Measurements from ENCODE around the gene MBOAT1.

DNA sequence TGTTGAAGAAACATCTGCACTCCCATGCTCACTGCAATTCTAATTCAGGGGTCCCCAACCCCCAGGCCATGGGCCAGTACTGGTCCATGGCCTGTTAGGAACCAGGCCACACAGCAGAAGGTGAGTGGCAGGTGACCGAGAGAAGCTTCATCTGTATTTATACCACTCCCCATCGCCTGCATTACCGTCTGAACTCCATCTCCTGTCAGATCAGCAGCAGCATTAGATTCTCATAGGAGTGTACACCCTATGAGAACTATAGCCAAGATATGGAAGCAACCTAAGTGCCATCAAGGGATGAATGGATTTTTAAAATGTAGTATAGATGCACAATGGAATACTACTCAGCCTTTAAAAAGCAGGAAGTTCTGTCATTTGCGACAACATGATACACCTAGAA is 53.2 kb downstream of the MBOAT1 start:
- no peak for TF ChIP-seq RXRA (IDR thresholded peaks at IDR 0.05; ENCODE audit: borderline replicate concordance, low read depth)
- TF ChIP-seq, protein P1, sequence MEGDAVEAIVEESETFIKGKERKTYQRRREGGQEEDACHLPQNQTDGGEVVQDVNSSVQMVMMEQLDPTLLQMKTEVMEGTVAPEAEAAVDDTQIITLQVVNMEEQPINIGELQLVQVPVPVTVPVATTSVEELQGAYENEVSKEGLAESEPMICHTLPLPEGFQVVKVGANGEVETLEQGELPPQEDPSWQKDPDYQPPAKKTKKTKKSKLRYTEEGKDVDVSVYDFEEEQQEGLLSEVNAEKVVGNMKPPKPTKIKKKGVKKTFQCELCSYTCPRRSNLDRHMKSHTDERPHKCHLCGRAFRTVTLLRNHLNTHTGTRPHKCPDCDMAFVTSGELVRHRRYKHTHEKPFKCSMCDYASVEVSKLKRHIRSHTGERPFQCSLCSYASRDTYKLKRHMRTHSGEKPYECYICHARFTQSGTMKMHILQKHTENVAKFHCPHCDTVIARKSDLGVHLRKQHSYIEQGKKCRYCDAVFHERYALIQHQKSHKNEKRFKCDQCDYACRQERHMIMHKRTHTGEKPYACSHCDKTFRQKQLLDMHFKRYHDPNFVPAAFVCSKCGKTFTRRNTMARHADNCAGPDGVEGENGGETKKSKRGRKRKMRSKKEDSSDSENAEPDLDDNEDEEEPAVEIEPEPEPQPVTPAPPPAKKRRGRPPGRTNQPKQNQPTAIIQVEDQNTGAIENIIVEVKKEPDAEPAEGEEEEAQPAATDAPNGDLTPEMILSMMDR (IDR thresholded peaks at IDR 0.05), result no peak

Data from SK-N-SH (cell line).